ENCODE data around the gene LRRC27.

LRRC27 gene

DNA sequence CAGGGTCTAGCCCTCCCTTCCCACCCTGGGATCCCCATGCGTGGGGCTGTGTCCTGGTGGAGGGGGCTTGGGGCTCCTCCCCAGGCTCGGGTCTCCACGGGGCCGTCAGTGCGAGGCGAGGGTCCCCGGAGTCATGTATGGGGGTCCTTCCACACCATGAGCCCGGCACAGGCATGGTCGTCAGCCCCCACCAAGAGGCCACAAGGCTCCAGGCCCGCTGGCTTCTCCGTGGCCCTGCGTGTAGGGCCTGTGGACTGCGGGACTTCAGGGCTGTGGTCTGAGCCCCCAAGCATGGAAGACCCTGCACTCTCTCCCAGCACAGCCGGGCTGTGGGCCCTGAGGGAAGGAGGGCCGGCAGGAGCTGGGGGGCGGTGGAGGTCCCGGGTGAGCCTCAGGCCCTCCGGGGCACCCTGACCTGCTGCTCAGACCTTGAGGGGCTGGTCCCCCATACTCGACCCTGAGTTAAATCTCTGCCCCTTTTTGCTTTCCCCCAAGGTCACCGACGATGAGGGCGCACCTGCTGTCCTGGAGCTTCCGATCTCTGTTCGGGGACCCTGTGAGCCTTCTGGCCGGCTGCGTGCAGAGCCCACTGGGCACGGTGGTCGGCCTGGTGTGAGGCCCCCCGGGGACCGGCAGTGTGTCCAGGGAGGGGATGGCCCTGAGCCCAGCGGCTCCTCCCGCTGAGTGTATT lies 84.7 kb downstream of the LRRC27 start:
- no peaks in the 10 kb centered on the region for H3K79me2 ChIP-seq (ENCODE audit: low read length)
- H3K27me3 ChIP-seq (ENCODE audit: low read depth, low read length), result no peaks in the 10 kb centered on the region
- peaks cover 12% of the 10 kb centered on the region for H3K4me1 ChIP-seq (ENCODE audit: low read length)
- TF ChIP-seq EZH2phosphoT487 (IDR thresholded peaks at IDR 0.05; ENCODE audit: low read depth) (no peak), CTCF (IDR thresholded peaks at IDR 0.05; ENCODE audit: low read depth, low read length) (no peak)
- H3K9me3 ChIP-seq (ENCODE audit: insufficient read depth, low read length), result no peaks in the 10 kb centered on the region
- no peak overlapping the region for H3K27ac ChIP-seq (ENCODE audit: low read length)
- H4K20me1 ChIP-seq (ENCODE audit: insufficient read depth, low read length), result no peaks in the 10 kb centered on the region
- H3K4me3 ChIP-seq (ENCODE audit: low read length), result no peak overlapping the region
- no peak overlapping the region for H3K9ac ChIP-seq (ENCODE audit: low read length)
- H3K36me3 ChIP-seq (replicated peaks; ENCODE audit: low read depth, low read length), result peaks cover 3% of the 10 kb centered on the region
- no peak overlapping the region for H2AFZ ChIP-seq (ENCODE audit: low read depth, low read length)
- no peak overlapping the region for H3K4me2 ChIP-seq (ENCODE audit: low read length)

DNA sequence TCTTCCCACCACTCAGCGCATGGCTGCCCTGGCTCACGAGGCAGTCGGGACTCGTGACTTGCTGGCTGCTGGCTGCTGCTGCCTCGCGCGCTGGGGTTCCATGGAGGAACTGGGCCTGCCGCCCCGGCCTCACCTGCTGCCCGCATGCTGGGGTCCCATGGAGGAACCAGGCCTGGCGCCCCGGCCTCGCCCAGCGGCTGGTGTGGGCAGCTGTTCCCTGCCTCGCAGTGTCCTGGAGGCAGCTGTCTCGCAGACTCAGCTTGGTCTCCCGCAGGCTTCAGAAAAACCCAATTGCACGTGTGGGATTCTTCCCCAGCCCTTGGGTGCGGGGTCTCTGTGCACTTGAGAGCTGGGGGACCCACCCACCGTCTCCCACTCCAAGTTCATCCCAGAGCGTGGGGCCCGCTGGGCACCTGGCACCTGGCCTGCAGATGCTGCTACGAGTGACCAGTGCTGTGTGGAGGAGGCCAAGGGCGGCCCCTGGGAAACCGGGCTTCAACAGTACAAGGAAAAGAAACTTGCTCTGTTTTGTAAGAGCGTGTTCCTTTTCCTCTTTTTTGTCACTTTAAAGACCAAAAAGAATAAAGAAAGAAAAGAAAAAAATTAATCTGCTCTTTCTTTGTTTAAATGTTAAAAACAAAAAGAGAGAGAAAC lies 85.4 kb downstream of the LRRC27 start:
- no peak for TF ChIP-seq CTCF (IDR thresholded peaks at IDR 0.05; ENCODE audit: low read depth, low read length)
- TF ChIP-seq EZH2phosphoT487 (IDR thresholded peaks at IDR 0.05; ENCODE audit: low read depth), result no peak
- Histone ChIP-seq H4K20me1 (ENCODE audit: insufficient read depth, low read length) (no peaks in the 10 kb centered on the region), H3K4me1 (ENCODE audit: low read length) (peaks cover 19% of the 10 kb centered on the region), H3K36me3 (replicated peaks; ENCODE audit: low read depth, low read length) (peaks cover 3% of the 10 kb centered on the region), H3K9ac (ENCODE audit: low read length) (no peak overlapping the region), H3K79me2 (ENCODE audit: low read length) (no peaks in the 10 kb centered on the region), H3K4me2 (ENCODE audit: low read length) (no peak overlapping the region), H3K4me3 (ENCODE audit: low read length) (no peak overlapping the region), H3K9me3 (ENCODE audit: insufficient read depth, low read length) (no peaks in the 10 kb centered on the region), H3K27me3 (ENCODE audit: low read depth, low read length) (no peaks in the 10 kb centered on the region), H3K27ac (ENCODE audit: low read length) (no peak overlapping the region), H2AFZ (ENCODE audit: low read depth, low read length) (no peak overlapping the region)

- Histone ChIP-seq H2AFZ (ENCODE audit: low read depth, low read length) (no peak overlapping the region), H3K4me1 (ENCODE audit: low read length) (peaks cover 25% of the 10 kb centered on the region), H3K27ac (ENCODE audit: low read length) (no peak overlapping the region), H3K9ac (ENCODE audit: low read length) (no peak overlapping the region), H3K79me2 (ENCODE audit: low read length) (no peaks in the 10 kb centered on the region), H3K4me2 (ENCODE audit: low read length) (no peak overlapping the region), H4K20me1 (ENCODE audit: insufficient read depth, low read length) (no peaks in the 10 kb centered on the region), H3K36me3 (replicated peaks; ENCODE audit: low read depth, low read length) (peaks cover 3% of the 10 kb centered on the region), H3K9me3 (ENCODE audit: insufficient read depth, low read length) (no peaks in the 10 kb centered on the region), H3K4me3 (ENCODE audit: low read length) (no peak overlapping the region), H3K27me3 (ENCODE audit: low read depth, low read length) (no peaks in the 10 kb centered on the region)
- no peak for TF ChIP-seq CTCF (IDR thresholded peaks at IDR 0.05; ENCODE audit: low read depth, low read length)
- no peak for TF ChIP-seq EZH2phosphoT487 (IDR thresholded peaks at IDR 0.05; ENCODE audit: low read depth)
These were observed 86.0 kb downstream of the LRRC27 start for GRCh38 chr10:132417957-132418441.

DNA sequence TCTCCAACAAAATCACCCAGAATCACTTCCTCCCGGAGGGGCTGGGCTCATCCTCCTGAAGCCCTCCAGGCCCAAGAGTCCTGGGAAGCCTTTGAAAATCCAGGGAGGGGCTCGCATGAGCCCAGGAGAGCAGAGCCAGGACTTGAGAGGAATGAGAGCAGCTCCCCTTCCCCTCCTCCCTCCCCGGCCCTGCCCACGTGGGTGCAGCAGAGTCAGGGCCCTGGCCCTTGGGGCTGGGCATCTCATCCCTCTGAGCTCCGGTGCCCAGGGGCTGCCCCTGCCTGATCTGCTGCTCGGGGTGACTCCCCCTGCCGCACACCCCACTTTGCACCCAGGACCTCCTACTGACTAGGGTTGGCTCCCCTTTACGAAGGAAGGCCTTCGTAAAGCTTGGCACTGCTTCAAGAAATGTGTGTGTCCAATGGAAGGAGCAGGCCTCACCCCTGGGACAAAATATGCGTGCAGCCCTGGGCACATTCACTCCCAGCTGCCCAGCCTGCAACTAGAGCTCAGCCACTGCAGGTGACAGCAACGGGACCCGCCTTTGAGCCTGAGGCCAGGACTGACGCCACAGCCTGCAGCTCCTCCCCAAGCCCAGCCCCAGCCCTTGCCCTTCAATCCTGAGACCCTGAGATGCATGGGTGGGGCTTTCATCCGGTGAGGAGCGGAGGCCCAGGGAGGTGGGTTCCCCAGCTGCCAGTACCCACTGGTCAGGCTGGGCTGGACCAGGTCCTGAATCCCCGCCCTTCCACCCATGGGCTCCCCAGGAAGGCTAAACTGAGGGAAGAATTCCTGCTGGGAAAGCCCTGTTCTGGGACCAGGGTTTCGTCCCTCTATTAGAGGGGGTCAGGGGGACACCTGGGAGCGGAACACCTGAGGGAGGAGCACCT lies 86.8 kb downstream of the LRRC27 start:
- H3K36me3 ChIP-seq (replicated peaks; ENCODE audit: low read depth, low read length), result peaks cover 3% of the 10 kb centered on the region
- H3K79me2 ChIP-seq (ENCODE audit: low read length), result no peaks in the 10 kb centered on the region
- no peak overlapping the region for H2AFZ ChIP-seq (ENCODE audit: low read depth, low read length)
- peaks cover 30% of the 10 kb centered on the region for H3K4me1 ChIP-seq (ENCODE audit: low read length)
- no peak overlapping the region for H3K4me3 ChIP-seq (ENCODE audit: low read length)
- H3K9ac ChIP-seq (ENCODE audit: low read length), result no peak overlapping the region
- TF ChIP-seq EZH2phosphoT487 (IDR thresholded peaks at IDR 0.05; ENCODE audit: low read depth), result no peak
- no peak for TF ChIP-seq CTCF (IDR thresholded peaks at IDR 0.05; ENCODE audit: low read depth, low read length)
- H3K27me3 ChIP-seq (ENCODE audit: low read depth, low read length), result no peaks in the 10 kb centered on the region
- no peak overlapping the region for H3K4me2 ChIP-seq (ENCODE audit: low read length)
- no peaks in the 10 kb centered on the region for H4K20me1 ChIP-seq (ENCODE audit: insufficient read depth, low read length)
- H3K27ac ChIP-seq (ENCODE audit: low read length), result no peak overlapping the region
- no peaks in the 10 kb centered on the region for H3K9me3 ChIP-seq (ENCODE audit: insufficient read depth, low read length)

All from OCI-LY3 (cell line).